NB4 (cell line): ENCODE measurements around the gene C6orf132.

Experiments
- CTCF ChIP-seq: IDR thresholded peaks from one replicate; pipeline ENCODE4 v1.5.1; 2012; ENCODE audit warnings: low read depth, low read length
- MAX ChIP-seq: IDR thresholded peaks from 2 replicates; pipeline ENCODE4 v1.6.1; 2011; ENCODE audit warnings: low read depth, low read length
- POLR2A ChIP-seq: IDR thresholded peaks from 2 replicates; pipeline ENCODE4 v1.6.1; 2011; ENCODE audit warnings: mild to moderate bottlenecking; ENCODE audit not compliant: insufficient read length; ENCODE audit errors: extremely low read depth

GRCh38 chr6:42185597-42185996, 43.2 kb upstream of the C6orf132 start:
- TF ChIP-seq CTCF (no peak), POLR2A (no peak), MAX (no peak)
